ENCODE data around the gene CCDC192.

DNA sequence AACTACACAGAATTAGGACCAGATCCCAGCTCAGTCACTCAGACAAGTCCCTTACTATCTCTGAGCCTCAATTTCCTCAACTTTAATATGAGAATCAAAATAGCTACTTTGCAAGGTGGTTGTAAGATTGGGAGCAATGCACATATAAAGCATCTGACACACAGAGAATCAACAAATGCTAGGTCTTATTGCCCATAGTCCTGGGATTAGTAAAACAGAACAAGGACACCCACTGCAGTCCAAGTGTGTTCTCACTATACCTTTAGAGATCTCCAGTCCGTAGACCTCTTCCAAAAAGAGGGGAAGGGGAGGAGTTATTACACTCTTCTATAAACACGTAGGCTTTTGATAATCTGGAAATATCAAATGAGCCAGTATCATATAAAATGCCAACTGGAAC lies 190.0 kb downstream of the CCDC192 start:
- TF ChIP-seq RARB (CRISPR knock-in tag; IDR thresholded peaks at IDR 0.05) (no peak), ARNTL (CRISPR knock-in tag; IDR thresholded peaks at IDR 0.05; ENCODE audit: borderline replicate concordance, low read depth) (no peak), ZC3H10 (CRISPR knock-in tag; IDR thresholded peaks at IDR 0.05) (no peak), CSDC2 (CRISPR knock-in tag; IDR thresholded peaks at IDR 0.05) (no peak)
- TF ChIP-seq, protein P1, sequence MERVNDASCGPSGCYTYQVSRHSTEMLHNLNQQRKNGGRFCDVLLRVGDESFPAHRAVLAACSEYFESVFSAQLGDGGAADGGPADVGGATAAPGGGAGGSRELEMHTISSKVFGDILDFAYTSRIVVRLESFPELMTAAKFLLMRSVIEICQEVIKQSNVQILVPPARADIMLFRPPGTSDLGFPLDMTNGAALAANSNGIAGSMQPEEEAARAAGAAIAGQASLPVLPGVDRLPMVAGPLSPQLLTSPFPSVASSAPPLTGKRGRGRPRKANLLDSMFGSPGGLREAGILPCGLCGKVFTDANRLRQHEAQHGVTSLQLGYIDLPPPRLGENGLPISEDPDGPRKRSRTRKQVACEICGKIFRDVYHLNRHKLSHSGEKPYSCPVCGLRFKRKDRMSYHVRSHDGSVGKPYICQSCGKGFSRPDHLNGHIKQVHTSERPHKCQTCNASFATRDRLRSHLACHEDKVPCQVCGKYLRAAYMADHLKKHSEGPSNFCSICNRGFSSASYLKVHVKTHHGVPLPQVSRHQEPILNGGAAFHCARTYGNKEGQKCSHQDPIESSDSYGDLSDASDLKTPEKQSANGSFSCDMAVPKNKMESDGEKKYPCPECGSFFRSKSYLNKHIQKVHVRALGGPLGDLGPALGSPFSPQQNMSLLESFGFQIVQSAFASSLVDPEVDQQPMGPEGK (CRISPR knock-in tag; IDR thresholded peaks at IDR 0.05; ENCODE audit: borderline replicate concordance), result no peak
- TF ChIP-seq, protein P2, sequence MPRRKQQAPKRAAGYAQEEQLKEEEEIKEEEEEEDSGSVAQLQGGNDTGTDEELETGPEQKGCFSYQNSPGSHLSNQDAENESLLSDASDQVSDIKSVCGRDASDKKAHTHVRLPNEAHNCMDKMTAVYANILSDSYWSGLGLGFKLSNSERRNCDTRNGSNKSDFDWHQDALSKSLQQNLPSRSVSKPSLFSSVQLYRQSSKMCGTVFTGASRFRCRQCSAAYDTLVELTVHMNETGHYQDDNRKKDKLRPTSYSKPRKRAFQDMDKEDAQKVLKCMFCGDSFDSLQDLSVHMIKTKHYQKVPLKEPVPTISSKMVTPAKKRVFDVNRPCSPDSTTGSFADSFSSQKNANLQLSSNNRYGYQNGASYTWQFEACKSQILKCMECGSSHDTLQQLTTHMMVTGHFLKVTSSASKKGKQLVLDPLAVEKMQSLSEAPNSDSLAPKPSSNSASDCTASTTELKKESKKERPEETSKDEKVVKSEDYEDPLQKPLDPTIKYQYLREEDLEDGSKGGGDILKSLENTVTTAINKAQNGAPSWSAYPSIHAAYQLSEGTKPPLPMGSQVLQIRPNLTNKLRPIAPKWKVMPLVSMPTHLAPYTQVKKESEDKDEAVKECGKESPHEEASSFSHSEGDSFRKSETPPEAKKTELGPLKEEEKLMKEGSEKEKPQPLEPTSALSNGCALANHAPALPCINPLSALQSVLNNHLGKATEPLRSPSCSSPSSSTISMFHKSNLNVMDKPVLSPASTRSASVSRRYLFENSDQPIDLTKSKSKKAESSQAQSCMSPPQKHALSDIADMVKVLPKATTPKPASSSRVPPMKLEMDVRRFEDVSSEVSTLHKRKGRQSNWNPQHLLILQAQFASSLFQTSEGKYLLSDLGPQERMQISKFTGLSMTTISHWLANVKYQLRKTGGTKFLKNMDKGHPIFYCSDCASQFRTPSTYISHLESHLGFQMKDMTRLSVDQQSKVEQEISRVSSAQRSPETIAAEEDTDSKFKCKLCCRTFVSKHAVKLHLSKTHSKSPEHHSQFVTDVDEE (CRISPR knock-in tag; IDR thresholded peaks at IDR 0.05), result no peak
- TF ChIP-seq, protein P3, sequence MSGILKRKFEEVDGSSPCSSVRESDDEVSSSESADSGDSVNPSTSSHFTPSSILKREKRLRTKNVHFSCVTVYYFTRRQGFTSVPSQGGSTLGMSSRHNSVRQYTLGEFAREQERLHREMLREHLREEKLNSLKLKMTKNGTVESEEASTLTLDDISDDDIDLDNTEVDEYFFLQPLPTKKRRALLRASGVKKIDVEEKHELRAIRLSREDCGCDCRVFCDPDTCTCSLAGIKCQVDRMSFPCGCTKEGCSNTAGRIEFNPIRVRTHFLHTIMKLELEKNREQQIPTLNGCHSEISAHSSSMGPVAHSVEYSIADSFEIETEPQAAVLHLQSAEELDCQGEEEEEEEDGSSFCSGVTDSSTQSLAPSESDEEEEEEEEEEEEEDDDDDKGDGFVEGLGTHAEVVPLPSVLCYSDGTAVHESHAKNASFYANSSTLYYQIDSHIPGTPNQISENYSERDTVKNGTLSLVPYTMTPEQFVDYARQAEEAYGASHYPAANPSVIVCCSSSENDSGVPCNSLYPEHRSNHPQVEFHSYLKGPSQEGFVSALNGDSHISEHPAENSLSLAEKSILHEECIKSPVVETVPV (CRISPR knock-in tag; IDR thresholded peaks at IDR 0.05), result no peak

Measured in SK-N-SH treated with all-trans-retinoic acid at 6 μM for 48 hours (cell line).